ENCODE results near the gene TNKS1BP1. TPM values are rescaled to one million over a fixed set of nuclear protein-coding genes. Genes with fewer than 3 reads are reported as not detected.

TNKS1BP1 gene
- total RNA-seq, 2 experiments from 2014 or later = 12.9 to 13.2 TPM

- DNase-seq (no peak), ATAC-seq (ENCODE audit: poor library complexity) (no peak)
- no peak overlapping the region for H3K27ac Mint-ChIP-seq
- ChIA-PET CTCF (no interaction called here), POLR2A (no interaction called here)
- no peak overlapping the region for H3K4me3 Mint-ChIP-seq
- Histone ChIP-seq H3K27ac (ENCODE audit: low read depth in 1 of 2, low read length in 2 of 2) (no peak overlapping the region), H3K4me3 (ENCODE audit: low read length) (no peak overlapping the region), H3K36me3 (ENCODE audit: insufficient read depth, low read length) (no peaks in the 10 kb centered on the region), H3K4me1 (ENCODE audit: insufficient read depth, low read length) (no peaks in the 10 kb centered on the region), H3K9me3 (ENCODE audit: control insufficient read depth in 1 of 2, insufficient read depth in 1 of 2, low read length in 2 of 2) (no peaks in the 10 kb centered on the region), H3K27me3 (ENCODE audit: control insufficient read depth in 1 of 2, insufficient read depth in 2 of 2, low read length in 2 of 2) (peaks cover 10 to 28% of the 10 kb centered on the region in 2 experiments)
- no peaks in the 10 kb centered on the region for H3K4me1 Mint-ChIP-seq (ENCODE audit: low read depth)
- intact Hi-C loops (cut with DNase I, micrococcal nuclease) = no loop called here
- H3K9me3 Mint-ChIP-seq = peaks cover 8% of the 10 kb centered on the region
- TF ChIP-seq CTCF (IDR thresholded peaks at IDR 0.05) = no peak
- peaks cover 63% of the 10 kb centered on the region for H3K27me3 Mint-ChIP-seq
- H3K36me3 Mint-ChIP-seq (ENCODE audit: low read depth) = no peaks in the 10 kb centered on the region
These were observed 68.6 kb downstream of the TNKS1BP1 start for GRCh38 chr11:57256119-57256518.

DNA sequence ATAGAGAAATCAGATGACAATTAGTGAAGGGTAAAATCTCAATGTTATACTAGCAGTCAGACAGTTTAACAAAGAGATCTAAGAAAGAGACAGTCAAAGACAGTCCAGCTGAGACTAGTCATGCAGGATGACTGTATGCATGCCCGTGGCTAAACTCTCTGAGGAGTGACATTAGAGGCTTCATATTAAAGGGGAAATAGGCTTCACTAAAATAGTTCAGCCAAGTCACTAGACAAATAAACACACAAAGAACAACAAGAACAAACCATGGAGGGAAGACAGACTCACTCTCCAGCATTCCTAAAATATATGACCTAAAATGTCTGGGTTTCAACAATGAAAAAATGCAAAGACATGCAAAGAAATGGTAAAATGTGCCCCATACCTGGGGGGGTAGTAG is 69.1 kb downstream of the TNKS1BP1 start:
- no peaks in the 10 kb centered on the region for H3K4me1 ChIP-seq (ENCODE audit: insufficient read depth, low read length)
- H3K36me3 Mint-ChIP-seq (ENCODE audit: low read depth) = no peaks in the 10 kb centered on the region
- no peak for DNase-seq
- peaks cover 10 to 29% of the 10 kb centered on the region in 2 experiments for H3K27me3 ChIP-seq (ENCODE audit: control insufficient read depth in 1 of 2, insufficient read depth in 2 of 2, low read length in 2 of 2)
- intact Hi-C loops (cut with DNase I, micrococcal nuclease) = no loop called here
- ChIA-PET CTCF (no interaction called here), POLR2A (no interaction called here)
- H3K4me1 Mint-ChIP-seq (ENCODE audit: low read depth) = no peaks in the 10 kb centered on the region
- H3K9me3 Mint-ChIP-seq = peaks cover 8% of the 10 kb centered on the region
- H3K9me3 ChIP-seq (ENCODE audit: control insufficient read depth in 1 of 2, insufficient read depth in 1 of 2, low read length in 2 of 2) = no peaks in the 10 kb centered on the region
- no peak for ATAC-seq (ENCODE audit: poor library complexity)
- no peaks in the 10 kb centered on the region for H3K36me3 ChIP-seq (ENCODE audit: insufficient read depth, low read length)
- no peak overlapping the region for H3K27ac Mint-ChIP-seq
- no peak overlapping the region for H3K4me3 Mint-ChIP-seq
- H3K27me3 Mint-ChIP-seq = peaks cover 68% of the 10 kb centered on the region
- no peak for TF ChIP-seq CTCF (IDR thresholded peaks at IDR 0.05)
- H3K4me3 ChIP-seq (ENCODE audit: low read length) = no peak overlapping the region
- no peak overlapping the region for H3K27ac ChIP-seq (ENCODE audit: low read depth in 1 of 2, low read length in 2 of 2)

DNA sequence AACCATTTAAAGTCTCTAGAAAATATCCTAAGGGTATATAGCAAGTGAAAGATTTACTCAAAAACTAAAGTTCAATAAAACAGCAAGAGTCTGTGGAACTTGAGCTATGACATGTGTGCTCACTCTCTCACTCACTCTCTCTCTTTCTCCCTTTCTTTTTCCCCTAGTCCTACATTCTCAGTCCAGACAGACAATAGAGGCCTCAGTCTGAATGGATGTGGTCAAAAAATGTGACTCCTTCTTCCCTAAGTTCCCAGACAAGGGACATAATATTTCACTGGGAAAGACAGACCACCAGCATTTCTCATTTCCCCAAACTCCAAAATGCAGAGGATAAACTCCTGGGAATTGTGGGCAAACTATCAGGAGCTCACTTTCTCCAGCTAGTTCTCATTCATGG is 70.1 kb downstream of the TNKS1BP1 start:
- Mint-ChIP-seq H3K36me3 (ENCODE audit: low read depth) (no peaks in the 10 kb centered on the region), H3K27ac (no peak overlapping the region), H3K4me3 (no peak overlapping the region), H3K27me3 (peaks cover 72% of the 10 kb centered on the region), H3K9me3 (peaks cover 8% of the 10 kb centered on the region), H3K4me1 (ENCODE audit: low read depth) (no peaks in the 10 kb centered on the region)
- Histone ChIP-seq H3K27ac (ENCODE audit: low read depth in 1 of 2, low read length in 2 of 2) (no peak overlapping the region), H3K4me3 (ENCODE audit: low read length) (no peak overlapping the region), H3K27me3 (ENCODE audit: control insufficient read depth in 1 of 2, insufficient read depth in 2 of 2, low read length in 2 of 2) (peaks cover 10 to 35% of the 10 kb centered on the region in 2 experiments), H3K4me1 (ENCODE audit: insufficient read depth, low read length) (no peaks in the 10 kb centered on the region), H3K9me3 (ENCODE audit: control insufficient read depth in 1 of 2, insufficient read depth in 1 of 2, low read length in 2 of 2) (no peaks in the 10 kb centered on the region), H3K36me3 (ENCODE audit: insufficient read depth, low read length) (no peaks in the 10 kb centered on the region)
- ChIA-PET POLR2A (no interaction called here), CTCF (no interaction called here)
- DNase-seq (no peak), ATAC-seq (ENCODE audit: poor library complexity) (no peak)
- intact Hi-C loops (cut with DNase I, micrococcal nuclease) = no loop called here
- no peak for TF ChIP-seq CTCF (IDR thresholded peaks at IDR 0.05)

Data from CD4-positive, alpha-beta T cell (primary cell).